ENCODE measurements around the gene LEFTY2.

DNA sequence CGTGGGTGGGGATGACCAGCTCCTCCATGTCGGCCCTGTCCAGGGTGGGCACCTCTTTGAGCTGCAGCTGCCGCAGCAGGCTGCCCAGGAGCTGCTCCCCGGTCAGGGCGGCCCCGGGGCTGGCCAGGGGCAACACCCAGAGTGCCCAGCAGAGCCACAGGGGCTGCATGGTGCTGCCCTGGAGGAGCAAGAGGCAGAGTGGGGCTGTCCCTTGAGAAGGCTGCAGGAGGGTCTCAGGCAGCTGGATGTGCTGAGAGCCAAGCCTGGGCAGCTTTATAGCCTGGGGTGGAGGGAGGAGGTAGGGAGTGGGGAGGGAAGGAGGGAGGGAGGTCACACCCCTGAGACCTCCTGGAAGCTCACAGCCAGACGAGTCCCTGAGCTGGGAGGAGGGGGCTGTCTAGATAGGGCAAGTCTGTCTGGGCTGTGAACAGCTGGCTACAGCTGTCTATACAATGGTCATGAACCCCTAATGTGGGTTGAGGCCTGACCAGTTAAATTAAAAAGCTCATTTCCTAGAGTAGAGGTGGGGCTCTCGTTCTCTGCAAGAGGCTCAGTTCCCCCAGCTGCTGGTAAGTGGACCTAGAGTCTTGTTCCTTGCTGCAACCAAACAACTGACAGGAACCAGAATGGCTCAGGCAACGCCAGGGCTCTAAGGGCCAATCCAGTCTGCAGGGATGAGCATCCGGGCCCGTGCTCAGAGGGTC is 52.0 kb downstream of the LEFTY2 start, which contains the start of gene LEFTY1:
- TF ChIP-seq, protein P1, sequence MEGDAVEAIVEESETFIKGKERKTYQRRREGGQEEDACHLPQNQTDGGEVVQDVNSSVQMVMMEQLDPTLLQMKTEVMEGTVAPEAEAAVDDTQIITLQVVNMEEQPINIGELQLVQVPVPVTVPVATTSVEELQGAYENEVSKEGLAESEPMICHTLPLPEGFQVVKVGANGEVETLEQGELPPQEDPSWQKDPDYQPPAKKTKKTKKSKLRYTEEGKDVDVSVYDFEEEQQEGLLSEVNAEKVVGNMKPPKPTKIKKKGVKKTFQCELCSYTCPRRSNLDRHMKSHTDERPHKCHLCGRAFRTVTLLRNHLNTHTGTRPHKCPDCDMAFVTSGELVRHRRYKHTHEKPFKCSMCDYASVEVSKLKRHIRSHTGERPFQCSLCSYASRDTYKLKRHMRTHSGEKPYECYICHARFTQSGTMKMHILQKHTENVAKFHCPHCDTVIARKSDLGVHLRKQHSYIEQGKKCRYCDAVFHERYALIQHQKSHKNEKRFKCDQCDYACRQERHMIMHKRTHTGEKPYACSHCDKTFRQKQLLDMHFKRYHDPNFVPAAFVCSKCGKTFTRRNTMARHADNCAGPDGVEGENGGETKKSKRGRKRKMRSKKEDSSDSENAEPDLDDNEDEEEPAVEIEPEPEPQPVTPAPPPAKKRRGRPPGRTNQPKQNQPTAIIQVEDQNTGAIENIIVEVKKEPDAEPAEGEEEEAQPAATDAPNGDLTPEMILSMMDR (IDR thresholded peaks at IDR 0.05; ENCODE audit: low read depth, low read length, missing input control): no peak
- TF ChIP-seq, protein P2, sequence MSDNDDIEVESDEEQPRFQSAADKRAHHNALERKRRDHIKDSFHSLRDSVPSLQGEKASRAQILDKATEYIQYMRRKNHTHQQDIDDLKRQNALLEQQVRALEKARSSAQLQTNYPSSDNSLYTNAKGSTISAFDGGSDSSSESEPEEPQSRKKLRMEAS (IDR thresholded peaks at IDR 0.05): no peak
- TF ChIP-seq SP1 (IDR thresholded peaks at IDR 0.05): no peak
